Activated T-helper 17 cell treated with anti-CD3 and anti-CD28 coated beads, Interleukin-2, amount 50 U/mL, for 72 hours (primary cell): ENCODE data around the gene ACSF3. TPM values are rescaled to one million over a fixed set of nuclear protein-coding genes. Genes with fewer than 3 reads are reported as not detected.

Experiments used
- ATAC-seq: fragments of 150-1000 bp; cut with Tn5 transposase; replicated peaks from 2 replicates; pipeline ENCODE4 v1.10.0; 2021; ENCODE audit warnings: mild to moderate bottlenecking, moderate library complexity
- H3K27ac Mint-ChIP-seq: one replicate; pipeline ENCODE4 v1.8.0; 2022; ENCODE audit warnings: mixed read lengths
- H3K27me3 Mint-ChIP-seq: one replicate; pipeline ENCODE4 v1.8.0; 2022; ENCODE audit warnings: mixed read lengths
- H3K36me3 Mint-ChIP-seq: one replicate; pipeline ENCODE4 v1.8.0; 2022; ENCODE audit warnings: low read depth, mild to moderate bottlenecking, mixed read lengths
- H3K4me1 Mint-ChIP-seq: one replicate; pipeline ENCODE4 v1.8.0; 2022; ENCODE audit warnings: mixed read lengths
- H3K4me3 Mint-ChIP-seq: one replicate; pipeline ENCODE4 v1.8.0; 2022; ENCODE audit warnings: mild to moderate bottlenecking, mixed read lengths
- H3K9me3 Mint-ChIP-seq: one replicate; pipeline ENCODE4 v1.8.0; 2022; ENCODE audit warnings: mixed read lengths
- total RNA-seq, 2 donors: library from RNA; stranded (reverse); gene quantifications; one replicate each; pipeline ENCODE4 v1.2.3, GENCODE V29; 2022

Gene ACSF3
- total RNA-seq, 2 donors from 2014 or later: 35.4 to 47.9 TPM

- Mint-ChIP-seq H3K27ac (peak overlapping the region; percentile 30), H3K4me1 (no peaks in the 10 kb centered on the region), H3K27me3 (no peaks in the 10 kb centered on the region), H3K36me3 (peaks cover 43% of the 10 kb centered on the region), H3K9me3 (no peaks in the 10 kb centered on the region), H3K4me3 (no peak overlapping the region)
- ATAC-seq: no peak
These were observed 55.7 kb downstream of the ACSF3 start for GRCh38 chr16:89149386-89149785.

GRCh38 chr16:89150090-89150835 is 56.6 kb downstream of the ACSF3 start:
- Mint-ChIP-seq H3K4me1 (no peaks in the 10 kb centered on the region), H3K4me3 (no peak overlapping the region), H3K27ac (peak overlapping the region; percentile 30), H3K36me3 (peaks cover 43% of the 10 kb centered on the region), H3K27me3 (no peaks in the 10 kb centered on the region), H3K9me3 (no peaks in the 10 kb centered on the region)
- ATAC-seq: no peak

- Mint-ChIP-seq H3K4me3 (no peak overlapping the region), H3K9me3 (no peaks in the 10 kb centered on the region), H3K27me3 (no peaks in the 10 kb centered on the region), H3K4me1 (no peaks in the 10 kb centered on the region), H3K27ac (no peak overlapping the region), H3K36me3 (peaks cover 43% of the 10 kb centered on the region)
- ATAC-seq: no peak
These were observed 57.3 kb downstream of the ACSF3 start for GRCh38 chr16:89150981-89151380.

- no peaks in the 10 kb centered on the region for H3K4me1 Mint-ChIP-seq
- peak overlapping the region; percentile 65 for H3K27ac Mint-ChIP-seq
- no peaks in the 10 kb centered on the region for H3K9me3 Mint-ChIP-seq
- peaks cover 38% of the 10 kb centered on the region for H3K36me3 Mint-ChIP-seq
- no peak overlapping the region for H3K4me3 Mint-ChIP-seq
- peak; percentile 31 for ATAC-seq
- no peaks in the 10 kb centered on the region for H3K27me3 Mint-ChIP-seq
These were observed 59.4 kb downstream of the ACSF3 start for GRCh38 chr16:89152831-89153700.

- Mint-ChIP-seq H3K27me3 (no peaks in the 10 kb centered on the region), H3K36me3 (peaks cover 31% of the 10 kb centered on the region), H3K27ac (no peak overlapping the region), H3K9me3 (no peaks in the 10 kb centered on the region), H3K4me3 (no peak overlapping the region), H3K4me1 (no peaks in the 10 kb centered on the region)
- peak; percentile 4 for ATAC-seq
These were observed 60.2 kb downstream of the ACSF3 start for GRCh38 chr16:89153848-89154271.

GRCh38 chr16:89154390-89155183 is 60.9 kb downstream of the ACSF3 start:
- Mint-ChIP-seq H3K4me3 (no peak overlapping the region), H3K9me3 (no peaks in the 10 kb centered on the region), H3K36me3 (peaks cover 24% of the 10 kb centered on the region), H3K27me3 (no peaks in the 10 kb centered on the region), H3K4me1 (no peaks in the 10 kb centered on the region), H3K27ac (no peak overlapping the region)
- ATAC-seq: no peak

- Mint-ChIP-seq H3K36me3 (peaks cover 18% of the 10 kb centered on the region), H3K4me1 (no peaks in the 10 kb centered on the region), H3K27ac (no peak overlapping the region), H3K9me3 (no peaks in the 10 kb centered on the region), H3K27me3 (no peaks in the 10 kb centered on the region), H3K4me3 (no peak overlapping the region)
- no peak for ATAC-seq
These were observed 61.6 kb downstream of the ACSF3 start for GRCh38 chr16:89155184-89155679.

GRCh38 chr16:89155851-89156739 is 62.4 kb downstream of the ACSF3 start:
- no peak for ATAC-seq
- no peaks in the 10 kb centered on the region for H3K4me1 Mint-ChIP-seq
- H3K27ac Mint-ChIP-seq: no peak overlapping the region
- no peaks in the 10 kb centered on the region for H3K9me3 Mint-ChIP-seq
- peaks cover 9% of the 10 kb centered on the region for H3K36me3 Mint-ChIP-seq
- no peak overlapping the region for H3K4me3 Mint-ChIP-seq
- no peaks in the 10 kb centered on the region for H3K27me3 Mint-ChIP-seq

- H3K4me1 Mint-ChIP-seq: peaks cover 3% of the 10 kb centered on the region
- no peak overlapping the region for H3K27ac Mint-ChIP-seq
- no peaks in the 10 kb centered on the region for H3K36me3 Mint-ChIP-seq
- no peaks in the 10 kb centered on the region for H3K9me3 Mint-ChIP-seq
- H3K27me3 Mint-ChIP-seq: no peaks in the 10 kb centered on the region
- no peak for ATAC-seq
- H3K4me3 Mint-ChIP-seq: no peak overlapping the region
These were observed 63.3 kb downstream of the ACSF3 start for GRCh38 chr16:89156740-89157645.

GRCh38 chr16:89157778-89158177 is 64.1 kb downstream of the ACSF3 start:
- no peak overlapping the region for H3K4me3 Mint-ChIP-seq
- H3K36me3 Mint-ChIP-seq: no peaks in the 10 kb centered on the region
- peaks cover 6% of the 10 kb centered on the region for H3K4me1 Mint-ChIP-seq
- no peak for ATAC-seq
- no peaks in the 10 kb centered on the region for H3K27me3 Mint-ChIP-seq
- no peak overlapping the region for H3K27ac Mint-ChIP-seq
- H3K9me3 Mint-ChIP-seq: no peaks in the 10 kb centered on the region

- Mint-ChIP-seq H3K27ac (no peak overlapping the region), H3K9me3 (no peaks in the 10 kb centered on the region), H3K4me3 (no peak overlapping the region), H3K27me3 (no peaks in the 10 kb centered on the region), H3K4me1 (peaks cover 6% of the 10 kb centered on the region), H3K36me3 (no peaks in the 10 kb centered on the region)
- ATAC-seq: no peak
These were observed 65.6 kb downstream of the ACSF3 start for GRCh38 chr16:89159066-89159849.

GRCh38 chr16:89159850-89160354 is 66.2 kb downstream of the ACSF3 start:
- ATAC-seq: no peak
- peaks cover 6% of the 10 kb centered on the region for H3K4me1 Mint-ChIP-seq
- H3K27me3 Mint-ChIP-seq: no peaks in the 10 kb centered on the region
- no peak overlapping the region for H3K4me3 Mint-ChIP-seq
- no peaks in the 10 kb centered on the region for H3K9me3 Mint-ChIP-seq
- no peaks in the 10 kb centered on the region for H3K36me3 Mint-ChIP-seq
- H3K27ac Mint-ChIP-seq: no peak overlapping the region
